Fibroblast of lung (primary cell): ENCODE data around the gene HMGB2. TPM values are rescaled to one million over a fixed set of nuclear protein-coding genes. Genes with fewer than 3 reads are reported as not detected.

Experiments
- DNase-seq, 2 donors: peaks; one replicate each; pipeline versions ENCODE4 v3.0.0 to v3.0.0-alpha.2; 2010; ENCODE audit warnings: low read depth in 2 of 2
- H2AFZ ChIP-seq: 2 replicates; pipeline ENCODE4 v1.5.1; 2012; ENCODE audit warnings: low read length, control low read depth, inconsistent platforms
- H3K27ac ChIP-seq: 2 replicates; pipeline ENCODE4 v1.5.1; 2011; ENCODE audit warnings: low read length, control low read depth; ENCODE audit not compliant: insufficient read depth
- H3K27me3 ChIP-seq: 2 replicates; pipeline ENCODE4 v1.5.1; 2011; ENCODE audit warnings: mild to moderate bottlenecking, low read length; ENCODE audit not compliant: control insufficient read depth, insufficient read depth
- H3K36me3 ChIP-seq: 2 replicates; pipeline ENCODE4 v1.5.1; 2011; ENCODE audit warnings: low read length; ENCODE audit not compliant: control insufficient read depth, insufficient read depth
- H3K4me1 ChIP-seq: 2 replicates; pipeline ENCODE4 v1.5.1; 2011; ENCODE audit warnings: low read length; ENCODE audit not compliant: control insufficient read depth, insufficient read depth; ENCODE audit errors: extremely low read depth
- H3K4me2 ChIP-seq: 2 replicates; pipeline ENCODE4 v1.5.1; 2011; ENCODE audit warnings: low read length, control low read depth; ENCODE audit not compliant: insufficient read depth; ENCODE audit errors: extremely low read depth
- H3K4me3 ChIP-seq, 4 experiments: fragments of 200-600 bp in 1 of 4; sonication (generic) in 1 of 4; replicated peaks in 1 of 4; 2 replicates each; pipeline ENCODE4 v1.5.1; 2011 to 2016; ENCODE audit warnings: low read length in 4 of 4, low read depth in 3 of 4, mild to moderate bottlenecking in 3 of 4, control low read depth in 2 of 4, inconsistent platforms in 1 of 4, mixed read lengths in 1 of 4; ENCODE audit not compliant: insufficient read depth in 1 of 4; ENCODE audit errors: control extremely low read depth in 1 of 4
- H3K79me2 ChIP-seq: 2 replicates; pipeline ENCODE4 v1.5.1; 2012; ENCODE audit warnings: mild to moderate bottlenecking, low read length, inconsistent platforms; ENCODE audit not compliant: control insufficient read depth, insufficient read depth
- H3K9ac ChIP-seq: 2 replicates; pipeline ENCODE4 v1.5.1; 2011; ENCODE audit warnings: mild to moderate bottlenecking, low read length, control low read depth; ENCODE audit not compliant: insufficient read depth
- H3K9me3 ChIP-seq: 2 replicates; pipeline ENCODE4 v1.5.1; 2012; ENCODE audit warnings: low read depth, low read length; ENCODE audit not compliant: control insufficient read depth, insufficient read depth
- H4K20me1 ChIP-seq: 2 replicates; pipeline ENCODE4 v1.5.1; 2011; ENCODE audit warnings: low read length; ENCODE audit not compliant: control insufficient read depth, insufficient read depth; ENCODE audit errors: extremely low read depth
- CTCF ChIP-seq, 2 donors: IDR thresholded peaks in 1 of 2; conservative IDR thresholded peaks in 1 of 2; 1 replicate in 1 of 2; 2 replicates in 1 of 2; pipeline ENCODE4 v1.5.1; 2011 to 2012; ENCODE audit warnings: low read length in 2 of 2, control low read depth in 1 of 2, inconsistent platforms in 1 of 2, low read depth in 1 of 2, mild to moderate bottlenecking in 1 of 2
- EZH2 ChIP-seq: IDR thresholded peaks from 2 replicates; pipeline ENCODE4 v1.5.1; 2012; ENCODE audit warnings: low read length, control low read depth, mild to moderate bottlenecking; ENCODE audit errors: missing control alignments
- polyA plus RNA-seq, 2 donors: library from polyadenylated mRNA; depleted of rRNA in 1 of 2; stranded (reverse) in 1 of 2; unstranded in 1 of 2; fragments of >200 nt; gene quantifications; 2 replicates each; pipeline ENCODE4 v1.2.1, GENCODE V29; 2011 to 2012; ENCODE audit warnings: missing spikeins in 1 of 2
- total RNA-seq: library from RNA; depleted of rRNA; stranded (reverse); fragments of >200 nt; gene quantifications from 2 replicates; pipeline ENCODE4 v1.2.1, GENCODE V29; 2014

Gene HMGB2
- total and polyA plus RNA-seq, 2 donors (not counting 1 experiment from before 2014, with no cell fraction given): 123 to 183 TPM

GRCh38 chr4:173294444-173294843 is 39.7 kb downstream of the HMGB2 start:
- no peak overlapping the region for H3K27ac ChIP-seq
- no peaks in the 10 kb centered on the region for H4K20me1 ChIP-seq
- no peaks in the 10 kb centered on the region for H3K27me3 ChIP-seq
- no peak overlapping the region for H2AFZ ChIP-seq
- TF ChIP-seq EZH2 (no peak), CTCF (conservative IDR thresholded peaks at IDR 0.05 in 1 of 2, IDR thresholded peaks at IDR 0.05 in 1 of 2; ENCODE audit: low read depth in 1 of 2, low read length in 2 of 2) (no peak)
- H3K9ac ChIP-seq: no peak overlapping the region
- no peaks in the 10 kb centered on the region for H3K4me1 ChIP-seq
- no peak overlapping the region for H3K4me2 ChIP-seq
- no peak overlapping the region for H3K4me3 ChIP-seq
- no peaks in the 10 kb centered on the region for H3K79me2 ChIP-seq
- H3K9me3 ChIP-seq: no peaks in the 10 kb centered on the region
- no peak for DNase-seq
- H3K36me3 ChIP-seq: no peaks in the 10 kb centered on the region

GRCh38 chr4:173293663-173294062 is 40.5 kb downstream of the HMGB2 start:
- TF ChIP-seq EZH2 (no peak), CTCF (conservative IDR thresholded peaks at IDR 0.05 in 1 of 2, IDR thresholded peaks at IDR 0.05 in 1 of 2; ENCODE audit: low read depth in 1 of 2, low read length in 2 of 2) (no peak)
- no peak overlapping the region for H3K27ac ChIP-seq
- H2AFZ ChIP-seq: no peak overlapping the region
- no peak overlapping the region for H3K4me2 ChIP-seq
- no peaks in the 10 kb centered on the region for H3K9me3 ChIP-seq
- H3K36me3 ChIP-seq: no peaks in the 10 kb centered on the region
- no peak overlapping the region for H3K9ac ChIP-seq
- H3K4me1 ChIP-seq: no peaks in the 10 kb centered on the region
- no peaks in the 10 kb centered on the region for H3K27me3 ChIP-seq
- no peak for DNase-seq
- no peaks in the 10 kb centered on the region for H4K20me1 ChIP-seq
- H3K4me3 ChIP-seq: no peak overlapping the region
- H3K79me2 ChIP-seq: no peaks in the 10 kb centered on the region

GRCh38 chr4:173291899-173292298 is 42.3 kb downstream of the HMGB2 start:
- H4K20me1 ChIP-seq: no peaks in the 10 kb centered on the region
- no peak for TF ChIP-seq CTCF (conservative IDR thresholded peaks at IDR 0.05 in 1 of 2, IDR thresholded peaks at IDR 0.05 in 1 of 2; ENCODE audit: low read depth in 1 of 2, low read length in 2 of 2)
- no peak for TF ChIP-seq EZH2
- H2AFZ ChIP-seq: no peak overlapping the region
- H3K27me3 ChIP-seq: no peaks in the 10 kb centered on the region
- H3K9ac ChIP-seq: no peak overlapping the region
- no peak overlapping the region for H3K27ac ChIP-seq
- H3K9me3 ChIP-seq: no peaks in the 10 kb centered on the region
- no peak overlapping the region for H3K4me2 ChIP-seq
- no peak overlapping the region for H3K4me3 ChIP-seq
- no peaks in the 10 kb centered on the region for H3K36me3 ChIP-seq
- H3K79me2 ChIP-seq: no peaks in the 10 kb centered on the region
- H3K4me1 ChIP-seq: no peaks in the 10 kb centered on the region
- no peak for DNase-seq
